Stimulated activated CD4-positive, alpha-beta T cell treated with anti-CD3 and anti-CD28 coated beads, Interleukin-12 subunit alpha, Interleukin-12 subunit beta, amount 100 ng/mL, for 48 hours (primary cell): Measurements from ENCODE around the gene TSEN2.
A peak's percentile ranks its signal among the peaks of the same experiment; 100 is the strongest.

Source experiments
- DNase-seq, 3 donors: peaks; one replicate each; pipeline ENCODE4 v3.0.0-alpha.2; 2020; ENCODE audit warnings: low read depth in 2 of 3, low spot score in 1 of 3

TSEN2 gene

DNA sequence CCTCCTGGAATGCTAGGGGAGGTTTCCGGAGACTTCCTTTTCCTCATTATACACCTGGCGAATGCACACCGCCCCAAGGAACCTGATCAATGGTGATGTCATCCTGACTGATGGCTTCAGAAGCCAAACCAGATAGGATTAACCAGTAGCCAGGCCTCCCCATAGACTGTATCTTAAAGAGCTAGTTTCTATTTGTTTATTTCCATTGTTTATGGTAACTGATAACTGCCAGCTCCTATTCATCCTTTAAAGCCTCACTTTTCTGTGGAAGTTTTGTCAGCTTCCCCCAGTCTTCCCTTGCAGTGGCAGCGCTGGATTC, 61.2 kb downstream of the TSEN2 start, which contains the start of gene MKRN2OS:
TSS of gene MKRN2OS (minus strand) at position 27 of the 319 bp plus-strand sequence. CDS start 35 bp downstream, outside the sequence.
- DNase-seq = no peak

DNA sequence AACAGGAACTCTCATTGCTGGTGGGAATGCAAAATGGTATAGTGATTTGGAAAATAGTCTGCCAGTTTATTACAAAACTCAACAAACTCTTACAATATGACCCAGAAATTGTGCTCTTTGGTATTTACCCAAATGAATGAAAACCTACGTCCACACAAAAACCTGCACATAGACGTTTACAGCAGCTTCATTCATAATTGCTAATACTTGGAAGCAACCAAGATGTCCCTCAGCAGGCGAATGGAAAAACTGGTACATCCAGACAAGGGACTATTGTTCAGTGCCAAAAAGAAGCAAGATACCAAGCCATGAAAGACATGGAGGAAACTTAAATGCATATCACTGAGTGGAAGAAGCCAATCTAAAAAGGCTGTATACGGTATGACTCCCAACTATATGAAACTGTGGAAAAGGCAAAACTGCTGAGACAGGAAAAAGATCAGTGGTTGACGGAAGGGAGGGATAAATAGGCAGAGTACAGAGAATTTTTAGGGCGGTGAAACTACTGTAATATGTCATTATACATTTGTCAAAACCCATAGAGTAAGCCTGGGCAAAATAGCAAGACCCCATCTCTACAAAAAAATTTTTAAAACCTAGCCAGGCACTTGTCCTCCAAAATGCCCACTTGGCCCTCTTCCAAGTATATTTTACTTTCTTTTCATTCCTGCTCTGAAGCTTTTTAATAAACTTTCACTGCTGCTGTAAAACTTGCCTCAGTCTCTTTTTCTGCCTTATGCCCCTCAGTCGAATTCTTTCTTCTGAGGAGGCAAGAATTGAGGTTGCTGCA, 65.9 kb downstream of the TSEN2 start:
- DNase-seq = no peak

DNA sequence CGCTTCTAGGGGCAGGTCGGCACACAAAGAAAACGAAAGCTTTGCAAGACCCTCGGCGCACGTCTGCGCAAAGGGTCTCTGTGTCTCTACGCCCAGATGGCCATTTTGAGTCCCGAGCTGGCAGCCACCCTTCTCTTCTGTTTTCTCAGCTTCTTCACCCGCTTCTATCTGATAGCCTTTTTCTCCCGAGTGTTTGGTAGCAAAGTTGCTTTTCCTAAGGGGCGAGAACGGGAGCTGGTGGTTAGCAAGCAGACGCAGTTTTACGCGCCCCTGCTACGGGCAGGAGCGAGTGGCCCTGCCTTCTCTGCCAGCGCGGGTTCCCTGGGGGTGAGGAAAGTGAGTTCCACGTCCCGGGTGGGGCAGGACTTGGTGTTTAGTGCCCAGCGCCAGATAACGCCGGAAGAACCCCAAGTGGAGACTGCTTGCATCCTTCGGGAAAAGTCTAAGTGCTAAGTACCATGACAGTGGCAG, 69.7 kb downstream of the TSEN2 start:
- DNase-seq = peak in 1 of 3 donors; percentile 2

- peak in 1 of 3 donors; percentile 11 for DNase-seq
Observed at GRCh38 chr3:12556314-12556689, 72.0 kb downstream of the TSEN2 start.

GRCh38 chr3:12556690-12557472, 72.6 kb downstream of the TSEN2 start, which contains the start of gene MKRN2:
MKRN2 (plus strand) TSS chr3:12557087; CDS start chr3:12557151, 64 bp downstream.
- DNase-seq = peak; percentile 79 to 83 (median 80)

- DNase-seq = no peak
Observed at GRCh38 chr3:12557473-12558100, 73.3 kb downstream of the TSEN2 start.

DNA sequence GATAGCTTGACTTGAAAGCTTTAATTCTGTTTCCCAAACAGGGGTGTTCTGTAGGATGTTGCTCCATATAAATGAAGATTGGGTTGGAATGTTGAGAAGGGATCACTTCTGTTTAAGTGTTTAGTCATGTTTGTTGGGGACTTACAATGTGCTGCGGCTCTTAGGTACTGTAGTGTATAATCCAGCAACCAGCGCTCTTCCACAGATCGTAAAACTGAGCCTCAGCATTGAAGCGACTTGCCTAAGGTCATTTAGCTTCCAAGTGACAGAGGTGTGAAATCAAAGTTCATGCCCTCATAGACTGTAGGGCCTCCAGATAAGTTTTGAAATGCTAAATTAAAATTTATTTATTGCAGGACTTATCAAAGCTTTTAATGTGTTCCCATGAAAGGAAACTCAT, 74.4 kb downstream of the TSEN2 start:
- no peak for DNase-seq

GRCh38 chr3:12559520-12559919, 75.2 kb downstream of the TSEN2 start:
- DNase-seq = no peak

- peak in 1 of 3 donors; percentile 23 for DNase-seq
Observed at GRCh38 chr3:12560505-12561190, 76.4 kb downstream of the TSEN2 start.

DNA sequence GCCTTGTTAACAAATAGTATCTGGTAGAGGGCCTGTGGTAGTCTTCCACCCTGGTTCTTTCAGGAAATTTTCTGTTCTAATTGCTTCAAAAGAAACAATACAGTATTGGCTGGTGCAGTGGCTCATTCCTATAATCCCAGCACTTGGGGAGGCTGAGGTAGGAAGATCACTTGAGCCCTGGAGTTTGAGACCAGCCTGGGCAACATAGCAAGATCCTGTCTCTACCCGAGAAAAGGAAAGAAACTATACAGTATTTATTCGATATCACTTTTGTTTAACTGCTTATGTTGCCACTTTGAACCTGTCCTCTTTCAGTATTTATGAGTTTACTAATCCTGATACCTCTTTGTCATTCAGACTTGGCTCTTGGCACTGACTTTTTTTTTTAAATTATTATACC, 77.1 kb downstream of the TSEN2 start:
- no peak for DNase-seq

GRCh38 chr3:12562451-12562850, 78.2 kb downstream of the TSEN2 start:
- DNase-seq = no peak

GRCh38 chr3:12566976-12567375, 82.7 kb downstream of the TSEN2 start:
- no peak for DNase-seq

GRCh38 chr3:12568747-12569146, 84.5 kb downstream of the TSEN2 start:
- DNase-seq = no peak

DNA sequence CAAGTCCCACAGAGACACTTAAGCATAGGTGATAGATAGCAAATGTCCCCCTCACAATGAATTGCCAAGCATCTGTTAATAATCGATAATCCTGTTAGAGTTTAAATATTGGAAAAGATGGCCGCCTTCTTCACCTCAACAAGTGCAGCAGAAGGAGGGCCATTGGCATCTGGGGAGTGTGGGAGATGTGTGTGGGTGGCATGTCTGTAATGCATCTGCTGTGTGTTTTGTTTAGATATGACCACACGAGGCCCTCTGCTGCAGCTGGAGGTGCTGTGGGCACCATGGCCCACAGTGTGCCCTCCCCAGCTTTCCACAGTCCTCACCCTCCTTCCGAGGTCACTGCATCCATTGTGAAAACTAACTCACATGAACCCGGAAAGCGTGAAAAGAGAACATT, 85.6 kb downstream of the TSEN2 start:
- no peak for DNase-seq

DNA sequence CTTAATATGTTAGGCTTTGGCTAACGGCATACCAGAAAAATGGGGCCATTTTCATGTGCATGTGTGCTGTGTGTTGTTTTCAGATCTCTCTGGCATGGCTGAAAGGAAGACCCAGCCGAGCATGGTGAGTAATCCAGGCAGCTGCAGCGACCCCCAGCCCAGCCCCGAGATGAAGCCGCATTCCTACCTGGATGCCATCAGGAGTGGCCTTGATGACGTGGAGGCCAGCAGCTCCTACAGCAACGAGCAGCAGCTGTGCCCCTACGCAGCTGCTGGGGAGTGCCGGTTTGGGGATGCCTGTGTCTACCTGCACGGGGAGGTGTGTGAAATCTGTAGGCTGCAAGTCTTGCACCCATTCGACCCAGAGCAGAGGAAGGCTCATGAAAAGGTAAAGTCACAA, 87.7 kb downstream of the TSEN2 start:
- DNase-seq = no peak

GRCh38 chr3:12574131-12574530, 89.9 kb downstream of the TSEN2 start:
- DNase-seq = no peak

GRCh38 chr3:12574661-12575060, 90.4 kb downstream of the TSEN2 start:
- DNase-seq = no peak

- no peak for DNase-seq
Observed at GRCh38 chr3:12577379-12577778, 93.1 kb downstream of the TSEN2 start.

DNA sequence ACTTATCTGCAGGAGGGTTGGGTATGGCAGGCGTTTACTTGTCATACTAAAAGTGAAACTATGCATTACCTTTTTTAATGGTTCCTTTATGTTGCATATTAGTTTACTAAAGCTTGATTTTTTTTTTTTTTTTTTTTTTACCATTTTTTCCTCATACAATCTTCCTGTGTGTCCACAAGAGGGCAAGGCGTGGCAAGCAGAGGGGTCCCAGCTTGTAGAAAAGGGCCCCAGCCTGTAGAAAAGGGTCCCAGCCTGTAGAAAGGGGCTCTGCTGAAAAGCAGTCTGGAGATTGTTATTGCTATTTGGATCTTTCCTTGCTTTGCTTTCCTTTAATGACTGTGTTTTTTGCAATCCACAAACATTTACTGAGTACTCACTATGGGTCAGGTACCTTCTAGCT, 94.5 kb downstream of the TSEN2 start:
- DNase-seq = no peak

- DNase-seq = no peak
Observed at GRCh38 chr3:12579456-12579855, 95.2 kb downstream of the TSEN2 start.

DNA sequence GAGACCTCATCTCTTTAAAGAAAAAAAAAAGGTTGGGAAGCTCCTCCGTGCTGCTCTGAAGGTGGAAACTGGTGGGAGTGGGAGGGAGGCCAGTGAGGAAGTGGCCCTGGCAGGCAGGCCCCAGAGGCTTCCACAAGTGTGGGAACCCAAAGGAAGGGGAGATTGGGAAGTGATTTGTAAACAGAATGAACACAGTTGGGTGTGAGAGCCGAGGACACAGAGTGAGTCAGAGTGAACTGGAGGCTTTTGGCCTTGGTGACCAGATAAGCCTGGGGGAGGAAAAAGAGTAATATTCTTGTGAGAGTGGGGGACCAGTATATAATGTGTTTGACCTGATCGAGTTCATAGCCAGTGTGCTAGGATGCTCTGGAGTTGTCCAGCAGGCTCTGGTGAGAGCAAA, 95.6 kb downstream of the TSEN2 start:
- DNase-seq = no peak
